HG02943 (cell line): ENCODE measurements around the gene DDX27.
"Not testable (repeated sequence)": the region's sequence is repeated elsewhere in the genome, so short reads cannot be mapped to it uniquely, and the experiment has no call there.

Experiments
- ATAC-seq: cut with Tn5 transposase; IDR thresholded peaks from one replicate; pipeline ENCODE4 v1.9.1; 2021; ENCODE audit warnings: mild to moderate bottlenecking, low read depth, moderate library complexity; ENCODE audit not compliant: unreplicated experiment

Gene DDX27, protein sequence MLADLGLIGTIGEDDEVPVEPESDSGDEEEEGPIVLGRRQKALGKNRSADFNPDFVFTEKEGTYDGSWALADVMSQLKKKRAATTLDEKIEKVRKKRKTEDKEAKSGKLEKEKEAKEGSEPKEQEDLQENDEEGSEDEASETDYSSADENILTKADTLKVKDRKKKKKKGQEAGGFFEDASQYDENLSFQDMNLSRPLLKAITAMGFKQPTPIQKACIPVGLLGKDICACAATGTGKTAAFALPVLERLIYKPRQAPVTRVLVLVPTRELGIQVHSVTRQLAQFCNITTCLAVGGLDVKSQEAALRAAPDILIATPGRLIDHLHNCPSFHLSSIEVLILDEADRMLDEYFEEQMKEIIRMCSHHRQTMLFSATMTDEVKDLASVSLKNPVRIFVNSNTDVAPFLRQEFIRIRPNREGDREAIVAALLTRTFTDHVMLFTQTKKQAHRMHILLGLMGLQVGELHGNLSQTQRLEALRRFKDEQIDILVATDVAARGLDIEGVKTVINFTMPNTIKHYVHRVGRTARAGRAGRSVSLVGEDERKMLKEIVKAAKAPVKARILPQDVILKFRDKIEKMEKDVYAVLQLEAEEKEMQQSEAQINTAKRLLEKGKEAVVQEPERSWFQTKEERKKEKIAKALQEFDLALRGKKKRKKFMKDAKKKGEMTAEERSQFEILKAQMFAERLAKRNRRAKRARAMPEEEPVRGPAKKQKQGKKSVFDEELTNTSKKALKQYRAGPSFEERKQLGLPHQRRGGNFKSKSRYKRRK

DNA sequence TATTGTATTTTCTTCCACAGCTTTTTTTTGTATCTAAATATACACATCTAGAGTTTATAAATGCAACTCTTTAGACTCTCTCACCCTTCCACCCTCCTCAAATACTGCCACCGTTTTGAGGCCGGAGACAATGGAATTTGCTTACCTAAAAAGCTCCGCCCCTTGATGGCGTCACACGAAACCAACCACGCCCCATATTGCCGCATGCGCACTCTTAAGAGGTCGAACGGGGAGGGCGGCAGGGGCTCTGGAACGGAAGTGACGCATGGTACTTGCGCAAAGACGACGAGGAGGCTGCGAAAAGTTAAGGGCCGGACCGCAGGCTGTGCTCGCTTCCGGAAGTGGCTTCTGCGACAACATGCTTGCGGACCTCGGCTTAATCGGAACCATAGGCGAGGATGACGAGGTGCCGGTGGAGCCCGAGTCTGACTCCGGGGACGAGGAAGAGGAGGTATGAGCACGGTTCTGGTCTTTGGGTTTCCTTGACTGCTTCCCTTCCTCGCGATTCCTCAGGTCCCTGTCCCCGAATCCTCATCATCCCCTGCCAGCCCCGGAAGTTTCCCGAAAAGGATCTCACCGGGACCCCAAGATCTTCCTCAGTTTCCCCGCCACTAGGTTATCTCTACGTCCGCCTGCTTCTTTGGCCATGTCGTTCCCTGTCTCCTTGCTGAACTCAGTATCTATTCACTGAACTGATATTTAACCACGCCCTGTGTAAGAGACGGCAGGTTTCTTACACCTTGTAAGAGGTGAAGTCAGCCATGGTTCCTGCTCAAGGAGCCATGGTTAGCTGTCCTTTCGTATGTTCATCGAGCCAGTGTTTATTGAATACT is at the start of gene DDX27:
Gene DDX27, plus strand, starts transcription at position 326 of the 833 bp plus-strand sequence. Its CDS starts 33 bp downstream, at position 359.
- ATAC-seq, result peak; percentile 89

DNA sequence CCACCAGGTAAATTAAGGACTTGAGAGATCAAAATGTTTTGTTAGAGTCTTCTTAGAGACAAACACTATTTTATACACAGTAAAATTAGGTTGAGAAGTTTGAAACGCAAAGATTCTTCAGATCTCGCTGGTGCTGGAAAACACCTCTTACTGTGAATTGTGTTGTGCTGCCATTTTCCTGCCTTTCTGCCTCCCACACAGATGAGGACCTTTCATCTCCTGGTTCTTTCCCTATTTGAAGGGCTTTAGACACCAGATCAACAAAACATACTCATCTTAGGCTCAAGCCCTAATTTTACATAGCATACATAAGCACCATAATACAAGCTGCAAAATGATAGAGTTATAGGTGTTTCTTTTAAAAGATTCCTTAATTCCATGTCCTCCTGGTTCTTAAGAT is 49.7 kb upstream of the DDX27 start:
- no peak for ATAC-seq

DNA sequence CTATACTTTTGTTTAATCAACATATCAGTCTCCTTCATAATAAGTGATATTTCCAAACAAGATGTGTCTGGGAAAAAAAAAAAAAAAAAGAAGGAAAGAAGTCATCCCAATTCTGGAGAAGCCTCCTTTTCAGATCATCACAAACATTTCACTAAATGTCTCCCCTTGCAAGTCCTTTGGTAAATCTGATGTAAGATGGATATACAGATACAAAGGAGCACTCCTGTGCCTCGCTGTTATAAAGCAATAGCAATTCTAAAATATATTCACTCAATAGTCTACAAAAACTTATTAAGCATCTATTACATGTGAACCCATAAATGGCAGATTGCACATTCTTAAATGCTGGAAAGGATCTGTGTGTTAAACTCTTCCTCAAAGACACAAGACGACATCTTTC is 48.5 kb upstream of the DDX27 start:
- no peak for ATAC-seq

DNA sequence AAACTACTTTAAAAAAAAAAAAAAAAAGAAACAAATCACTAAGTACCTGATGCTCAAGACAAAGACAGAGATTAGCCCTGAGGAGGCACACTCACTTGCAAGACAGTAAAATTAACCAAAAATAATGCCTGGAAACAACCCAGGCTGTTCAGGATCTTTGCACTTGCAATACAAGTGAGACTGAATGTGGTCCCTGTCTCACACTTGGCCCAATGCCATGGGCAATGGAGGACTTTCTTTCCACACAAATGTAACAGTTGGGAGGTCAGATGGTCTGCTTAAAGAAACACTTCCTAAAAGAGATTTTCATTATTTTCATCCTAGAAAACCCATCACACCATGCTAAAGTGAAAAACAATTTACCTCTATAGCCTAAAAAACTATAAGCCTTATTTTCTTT is 47.3 kb upstream of the DDX27 start:
- ATAC-seq, result no peak

DNA sequence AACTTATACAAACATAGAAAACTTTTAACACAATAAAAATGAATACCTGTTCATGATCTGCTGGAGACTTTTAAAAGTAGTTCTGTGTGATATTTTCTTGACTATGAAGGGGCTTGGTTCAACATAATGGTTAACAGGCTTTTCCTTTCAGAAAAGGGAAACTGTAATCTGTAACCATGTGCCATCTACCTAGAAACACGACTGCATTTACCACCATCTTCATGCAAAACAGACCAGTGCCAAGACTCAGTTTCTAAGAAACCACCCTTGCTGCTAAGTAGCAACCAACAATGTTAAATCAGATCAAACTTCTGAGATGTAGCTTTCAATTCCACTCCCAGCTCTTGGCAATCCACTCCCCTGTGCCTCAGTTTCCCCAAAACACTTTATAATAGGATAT is 46.8 kb upstream of the DDX27 start:
- no peak for ATAC-seq

DNA sequence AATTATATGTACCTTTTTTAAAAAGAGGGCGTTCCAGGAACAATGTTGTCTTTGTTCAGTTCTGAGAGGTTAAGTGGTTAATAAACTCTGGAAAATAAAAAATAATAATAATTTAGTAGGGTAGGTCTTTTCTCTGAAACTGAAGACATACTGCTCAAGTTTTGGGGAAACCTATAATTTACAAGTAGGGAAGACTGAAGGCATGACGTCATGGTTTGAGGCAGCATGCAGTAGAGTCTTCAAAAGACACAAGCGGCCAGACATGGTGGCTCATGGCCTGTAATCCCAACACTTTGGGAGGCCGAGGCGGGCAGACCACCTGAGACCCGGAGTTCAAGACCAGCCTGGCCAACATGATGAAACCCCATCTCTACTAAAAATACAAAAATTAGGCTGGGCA is 45.0 kb upstream of the DDX27 start:
- ATAC-seq, result no peak

DNA sequence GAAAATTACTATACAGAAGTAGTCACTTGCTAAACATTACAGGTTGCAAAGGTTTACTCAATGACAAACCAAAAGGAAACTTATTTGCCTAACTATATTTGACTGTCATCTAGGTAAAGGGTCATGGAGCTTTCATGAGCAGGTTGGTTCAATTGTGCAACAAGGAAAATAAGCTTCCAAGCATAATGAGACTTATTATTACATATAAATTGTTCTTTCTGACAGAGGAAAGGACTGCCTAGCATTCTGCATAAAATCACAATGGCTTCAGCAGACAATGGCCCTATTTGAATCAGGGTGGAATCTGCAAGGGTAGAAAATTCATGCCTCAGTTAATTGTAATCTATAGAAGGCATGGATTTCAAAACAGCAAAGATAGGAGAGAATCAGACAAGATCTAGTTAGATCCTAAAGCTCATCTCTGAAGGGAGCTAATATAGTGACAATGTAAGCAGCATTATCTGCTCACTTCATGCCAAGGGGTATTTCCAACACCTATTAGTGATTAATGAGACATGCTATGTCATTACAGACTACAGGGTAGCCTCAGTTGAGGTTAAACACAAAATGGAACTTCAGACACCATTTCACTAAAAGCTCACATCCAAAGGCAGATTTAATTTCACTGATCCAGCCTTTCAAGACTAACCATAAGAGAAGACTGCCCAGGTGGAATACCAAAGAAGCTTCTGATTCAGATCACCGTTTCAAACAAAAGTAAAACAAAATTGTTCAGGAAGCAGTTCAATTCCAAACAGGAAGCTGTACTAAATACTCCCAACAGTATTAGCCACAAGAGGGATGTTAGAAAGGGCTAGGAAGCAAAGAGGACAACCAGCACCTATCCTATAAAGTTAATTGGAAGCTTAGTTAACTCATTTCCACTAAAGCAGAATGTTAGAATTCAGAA is 39.6 kb upstream of the DDX27 start:
- no peak for ATAC-seq

DNA sequence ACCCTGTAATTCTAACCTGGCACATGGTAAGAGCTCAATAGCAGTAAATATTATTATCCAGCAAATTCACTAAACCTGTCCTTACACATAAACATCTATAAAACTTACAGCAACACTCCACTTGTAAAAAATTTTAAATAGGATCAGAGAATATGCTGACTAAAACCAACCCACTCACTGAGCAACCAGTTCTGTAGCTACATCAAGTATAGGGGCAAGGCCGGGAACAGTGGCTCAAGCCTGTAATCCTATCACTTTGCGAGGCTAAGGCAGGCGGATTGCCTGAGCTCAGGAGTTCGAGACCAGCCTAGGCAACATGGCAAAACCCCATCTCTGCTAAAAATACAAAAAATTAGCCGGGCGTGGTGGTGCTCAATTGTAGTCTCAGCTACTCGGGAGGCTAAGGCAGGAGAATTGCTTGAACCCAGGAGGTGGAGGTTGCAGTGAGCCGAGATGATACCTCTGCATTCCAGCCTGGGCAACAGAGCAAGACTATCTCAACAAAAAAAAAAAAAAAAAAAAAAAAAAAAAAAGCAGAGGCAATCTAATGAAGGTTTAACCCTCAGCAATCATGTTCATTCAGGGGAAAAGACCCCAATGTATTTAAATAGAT is 37.8 kb upstream of the DDX27 start:
- no peak for ATAC-seq

DNA sequence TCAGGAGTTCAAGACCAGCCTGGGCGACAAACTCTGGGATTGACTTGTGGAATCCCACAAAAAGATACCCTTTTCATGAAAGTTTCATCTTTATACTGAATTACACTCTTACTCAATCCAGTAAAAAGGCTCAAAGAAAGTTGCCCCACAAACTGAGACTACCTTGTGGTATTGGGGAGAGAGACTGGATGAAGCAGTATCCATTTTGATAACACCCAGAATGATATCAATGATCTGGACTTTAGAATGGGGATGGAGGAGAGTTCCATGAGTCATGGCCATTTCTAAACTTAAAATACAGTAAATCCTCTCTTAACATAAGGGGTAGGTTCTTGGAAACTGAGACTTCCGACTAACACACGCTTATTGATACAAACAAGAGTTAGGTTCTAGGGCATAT is 35.8 kb upstream of the DDX27 start:
- no peak for ATAC-seq

DNA sequence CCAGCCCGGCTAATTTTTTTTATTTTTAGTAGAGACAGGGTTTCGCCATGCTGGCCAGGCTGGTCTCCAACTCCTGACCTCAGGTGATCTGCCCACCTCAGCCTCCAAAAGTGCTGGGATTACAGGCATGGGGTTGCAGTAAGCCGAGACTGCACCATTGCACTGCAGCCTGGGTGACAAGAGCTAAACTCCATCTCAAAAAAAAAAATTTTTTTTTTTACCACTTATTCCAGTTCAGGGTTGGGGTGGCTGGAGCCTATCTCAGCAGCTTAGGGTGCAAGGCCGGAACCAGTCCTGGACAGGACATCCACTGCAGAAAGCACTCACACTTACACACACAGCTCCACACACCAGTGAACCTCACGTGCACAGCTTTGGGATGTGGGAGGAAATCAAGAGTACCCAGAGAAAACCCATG is 35.1 kb upstream of the DDX27 start:
- ATAC-seq, result not testable (repeated sequence)

DNA sequence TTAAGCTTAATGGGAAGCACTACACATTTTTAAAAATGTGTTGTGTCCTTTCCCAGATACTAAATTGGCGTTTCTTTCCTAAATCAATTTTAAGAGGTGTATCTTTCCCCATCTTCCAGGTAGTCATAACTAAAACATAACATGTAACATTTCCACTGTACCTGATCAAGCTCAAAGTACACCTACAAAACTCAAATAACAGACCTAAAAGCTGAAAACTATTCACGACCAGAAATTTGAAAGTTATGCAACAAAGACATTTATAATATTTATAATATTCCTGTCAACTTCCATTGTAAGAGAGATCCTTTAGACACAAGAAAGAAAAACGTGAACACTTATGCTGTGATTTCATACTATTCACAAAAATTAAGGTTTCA is 34.5 kb upstream of the DDX27 start:
- no peak for ATAC-seq

DNA sequence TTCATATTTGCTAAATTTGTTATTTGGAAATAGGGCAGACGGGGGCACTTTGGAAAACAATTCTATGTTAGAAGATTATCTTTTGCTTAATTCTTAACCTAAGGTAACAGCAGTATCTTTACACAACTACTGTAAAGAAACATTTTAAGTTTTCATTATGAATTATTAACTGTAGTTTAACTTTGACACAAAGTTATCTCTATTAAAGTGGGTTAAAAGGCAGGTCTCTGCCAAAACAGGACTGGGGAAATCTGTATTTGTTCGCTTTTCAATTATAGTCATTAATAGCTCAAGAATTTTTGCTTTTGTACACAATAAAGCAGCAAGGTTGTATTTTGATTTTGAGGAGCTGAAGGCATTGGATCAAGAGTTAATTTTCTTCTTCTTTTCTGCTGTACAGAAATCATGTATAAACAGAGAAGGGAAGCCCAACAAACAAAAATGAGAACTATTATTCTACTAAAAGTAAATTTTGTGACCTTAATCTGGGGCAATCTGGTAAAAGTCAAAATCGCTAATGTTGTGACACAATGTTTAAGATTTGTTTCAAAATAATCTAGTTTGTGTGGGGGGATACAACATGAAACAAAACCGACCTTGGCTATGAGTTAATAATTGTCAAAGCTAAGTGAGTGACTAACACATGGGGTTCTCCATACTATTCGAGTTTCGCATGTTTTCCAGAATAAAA is 34.0 kb upstream of the DDX27 start:
- no peak for ATAC-seq

DNA sequence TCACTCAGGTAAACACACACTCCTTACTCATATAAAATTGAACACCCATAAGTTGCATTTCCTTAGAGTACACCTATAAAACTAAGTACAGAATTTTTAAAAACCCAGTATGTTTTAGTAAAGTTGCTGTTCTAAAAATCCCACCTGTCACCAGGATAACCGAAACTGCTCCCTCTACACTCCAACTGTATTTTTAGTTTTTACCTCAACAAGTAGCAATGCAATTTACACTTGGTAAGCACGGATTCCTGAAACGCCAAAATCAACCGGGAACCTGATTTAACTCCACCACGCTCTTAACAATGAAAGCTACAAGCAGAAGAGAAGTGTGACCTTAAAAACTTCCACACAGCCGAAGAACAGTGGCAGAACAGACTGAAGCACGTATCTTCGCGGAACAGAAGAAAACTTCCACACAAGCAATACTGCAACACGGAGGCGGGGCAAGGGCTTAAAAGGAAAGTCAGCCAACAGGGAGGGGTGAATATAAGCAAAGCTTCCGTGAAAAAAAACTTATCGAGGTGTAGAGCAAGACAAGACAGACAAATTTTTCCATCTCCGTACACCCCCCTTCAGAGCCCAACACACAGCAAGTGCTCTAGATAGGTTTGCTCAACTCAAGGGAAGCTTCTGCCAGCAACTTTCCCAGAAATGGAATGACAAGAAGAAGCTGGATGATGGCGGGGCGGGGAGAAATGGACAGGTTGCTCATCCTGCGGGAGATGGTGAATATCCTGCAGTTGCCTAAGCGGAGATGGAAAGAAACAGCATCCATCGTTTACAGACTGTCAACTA is 32.5 kb upstream of the DDX27 start:
- ATAC-seq, result no peak

DNA sequence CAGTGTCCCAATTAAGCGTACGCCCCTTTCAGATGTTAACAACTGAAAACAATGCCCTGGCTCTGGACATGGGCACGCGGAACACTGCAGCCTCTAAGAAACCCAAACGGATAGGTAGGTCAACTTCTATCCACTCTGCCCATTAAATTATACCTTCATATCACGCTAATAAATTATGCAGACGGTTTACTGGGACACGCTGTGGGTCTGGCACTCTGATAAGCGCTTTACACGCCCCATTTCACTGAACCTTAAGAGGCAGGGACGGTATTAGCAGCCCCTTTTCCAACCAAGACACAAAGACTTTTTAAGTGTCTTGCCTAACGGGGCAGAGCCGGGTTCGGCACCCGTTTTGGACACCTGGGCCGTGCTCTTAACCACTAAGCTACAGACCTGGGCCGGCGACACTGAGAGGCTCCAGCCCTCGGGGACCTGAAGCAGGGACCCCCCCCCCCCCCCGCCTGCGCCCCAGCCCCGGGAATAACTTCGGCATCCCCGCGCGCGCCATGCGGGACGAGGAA is 31.8 kb upstream of the DDX27 start:
- peak; percentile 22 for ATAC-seq

DNA sequence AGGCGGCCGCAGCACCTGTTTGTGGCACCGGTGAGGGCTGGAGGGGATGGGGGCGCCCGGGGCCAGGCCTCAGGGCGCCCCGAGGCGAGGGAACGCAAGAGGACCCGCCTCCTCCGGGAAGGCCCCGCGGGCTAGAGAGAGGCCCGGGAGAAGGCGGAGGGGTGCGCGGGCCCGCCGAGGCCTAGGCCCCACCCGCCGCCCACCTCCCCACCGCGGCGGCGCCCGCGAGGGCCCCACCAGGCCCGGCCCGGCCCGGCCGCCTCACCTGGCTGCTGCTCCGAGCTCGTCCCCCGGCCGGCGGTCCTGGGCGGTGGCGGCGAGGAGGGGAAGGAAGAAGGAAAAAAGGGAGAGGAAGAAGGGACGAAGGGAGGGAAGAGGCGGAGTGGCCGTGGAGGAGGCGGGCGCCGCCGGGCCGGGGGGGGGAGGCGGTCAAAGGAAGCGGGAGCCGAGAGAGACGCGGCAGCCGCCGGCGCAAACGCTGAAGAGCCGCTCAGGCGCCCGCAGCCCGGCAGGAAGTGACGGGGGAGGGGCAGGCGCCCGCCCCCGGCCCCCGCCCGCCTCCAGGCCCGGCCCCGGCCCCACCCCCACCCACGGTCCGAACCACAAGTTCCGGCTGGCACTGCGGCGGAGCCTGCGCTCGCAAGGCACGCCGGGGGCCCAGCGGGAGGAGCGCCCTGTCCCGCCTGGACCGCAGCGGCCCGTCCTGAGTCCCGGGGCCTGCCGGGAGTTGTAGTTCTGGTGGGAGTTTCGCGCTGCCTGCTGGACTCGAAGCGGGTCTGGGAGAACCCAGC is 31.2 kb upstream of the DDX27 start, which contains the start of gene STAU1:
Gene STAU1, minus strand, starts transcription at position 484 of the 791 bp plus-strand sequence. CDS start 22,133 bp downstream, outside the sequence.
- ATAC-seq, result peak; percentile 78

DNA sequence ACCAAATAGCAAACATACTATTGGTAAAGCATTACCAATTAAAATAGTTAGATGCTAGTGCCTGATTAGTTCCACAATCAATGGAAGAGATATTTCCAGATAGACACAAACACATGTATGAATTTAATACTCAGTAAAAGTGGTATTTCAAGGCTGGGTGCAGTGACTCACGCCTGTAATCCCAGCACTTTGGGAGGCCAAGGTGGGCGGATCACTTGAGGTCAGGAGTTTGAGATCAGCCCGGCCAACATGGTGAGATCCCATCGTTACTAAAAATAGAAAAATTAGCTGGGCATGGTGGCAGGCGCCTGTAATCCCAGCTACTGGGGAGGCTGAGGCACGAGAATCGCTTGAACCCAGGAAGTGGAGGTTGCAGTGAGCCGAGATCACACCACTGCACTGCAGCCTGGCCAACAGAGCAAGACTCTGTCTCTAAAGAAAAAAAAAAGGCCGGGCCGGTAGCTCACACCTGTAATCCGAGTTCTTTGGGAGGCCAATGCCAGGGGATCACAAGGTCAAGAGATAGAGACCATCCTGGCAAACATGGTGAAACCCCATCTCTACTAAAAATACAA is 26.2 kb upstream of the DDX27 start:
- not testable (repeated sequence) for ATAC-seq
